ENCODE data around the gene FGFBP2.

GRCh38 chr4:15986907-15987306, 23.9 kb upstream of the FGFBP2 start:
- TF ChIP-seq EP300 (IDR thresholded peaks at IDR 0.05) (no peak), CTCF (IDR thresholded peaks at IDR 0.05) (no peak)

All from stomach (tissue), 4 donors.